Fibroblast of lung (primary cell): ENCODE results near the gene TP53INP2.
"Not testable (repeated sequence)": the region's sequence is repeated elsewhere in the genome, so short reads cannot be mapped to it uniquely, and the experiment has no call there.

ENCODE experiments used
- EZH2 ChIP-seq: IDR thresholded peaks from 2 replicates; pipeline ENCODE4 v1.5.1; 2012; ENCODE audit warnings: low read length, control low read depth, mild to moderate bottlenecking; ENCODE audit errors: missing control alignments
- TF ChIP-seq, protein P1 (sequence below), 2 donors: IDR thresholded peaks in 1 of 2; conservative IDR thresholded peaks in 1 of 2; 1 replicate in 1 of 2; 2 replicates in 1 of 2; pipeline ENCODE4 v1.5.1; 2011 to 2012; ENCODE audit warnings: low read length in 2 of 2, control low read depth in 1 of 2, inconsistent platforms in 1 of 2, low read depth in 1 of 2, mild to moderate bottlenecking in 1 of 2

DNA sequence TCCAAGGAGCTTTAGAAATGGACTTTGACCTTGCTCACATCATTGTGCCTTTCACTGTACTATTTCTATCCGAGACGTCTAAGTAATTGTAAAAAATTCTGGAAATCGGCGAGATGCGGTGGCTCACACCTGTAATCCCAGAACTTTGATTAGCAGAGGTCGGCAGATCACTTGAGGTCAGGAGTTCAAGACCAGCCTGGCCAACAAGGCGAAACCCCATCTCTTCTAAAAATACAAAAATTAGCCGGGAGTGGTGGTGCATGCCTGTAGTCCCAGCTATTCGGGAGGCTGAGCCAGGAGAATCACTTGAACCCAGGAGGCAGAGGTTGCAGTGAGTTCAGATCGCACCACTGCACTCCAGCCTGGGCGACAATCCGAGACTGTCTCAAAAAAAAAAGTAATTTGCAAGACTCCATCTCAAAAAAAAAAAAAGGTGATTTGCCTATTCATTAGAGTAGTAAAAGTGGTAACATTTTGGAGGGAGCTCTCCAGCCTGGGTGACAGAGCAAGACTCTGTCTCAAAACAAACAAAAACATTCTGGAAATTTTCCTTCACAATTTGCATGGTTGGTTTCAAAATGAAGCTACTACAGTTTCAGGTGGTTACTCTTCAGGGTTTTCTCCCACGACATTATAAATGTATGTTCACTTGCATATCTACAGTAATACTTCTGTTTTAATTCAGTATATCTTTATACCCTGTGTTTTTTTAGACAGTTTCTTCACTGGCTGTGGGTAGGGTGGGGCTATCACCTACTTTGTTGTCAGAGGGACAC, 15.3 kb downstream of the TP53INP2 start:
- TF ChIP-seq, protein P1, sequence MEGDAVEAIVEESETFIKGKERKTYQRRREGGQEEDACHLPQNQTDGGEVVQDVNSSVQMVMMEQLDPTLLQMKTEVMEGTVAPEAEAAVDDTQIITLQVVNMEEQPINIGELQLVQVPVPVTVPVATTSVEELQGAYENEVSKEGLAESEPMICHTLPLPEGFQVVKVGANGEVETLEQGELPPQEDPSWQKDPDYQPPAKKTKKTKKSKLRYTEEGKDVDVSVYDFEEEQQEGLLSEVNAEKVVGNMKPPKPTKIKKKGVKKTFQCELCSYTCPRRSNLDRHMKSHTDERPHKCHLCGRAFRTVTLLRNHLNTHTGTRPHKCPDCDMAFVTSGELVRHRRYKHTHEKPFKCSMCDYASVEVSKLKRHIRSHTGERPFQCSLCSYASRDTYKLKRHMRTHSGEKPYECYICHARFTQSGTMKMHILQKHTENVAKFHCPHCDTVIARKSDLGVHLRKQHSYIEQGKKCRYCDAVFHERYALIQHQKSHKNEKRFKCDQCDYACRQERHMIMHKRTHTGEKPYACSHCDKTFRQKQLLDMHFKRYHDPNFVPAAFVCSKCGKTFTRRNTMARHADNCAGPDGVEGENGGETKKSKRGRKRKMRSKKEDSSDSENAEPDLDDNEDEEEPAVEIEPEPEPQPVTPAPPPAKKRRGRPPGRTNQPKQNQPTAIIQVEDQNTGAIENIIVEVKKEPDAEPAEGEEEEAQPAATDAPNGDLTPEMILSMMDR (conservative IDR thresholded peaks at IDR 0.05 in 1 of 2, IDR thresholded peaks at IDR 0.05 in 1 of 2; ENCODE audit: low read depth in 1 of 2, low read length in 2 of 2): not testable (repeated sequence)
- TF ChIP-seq EZH2: not testable (repeated sequence)
